Panc1 (cell line): ENCODE results near the gene MICAL1.

Experiments
- POLR2AphosphoS5 ChIP-seq: IDR thresholded peaks from 2 replicates; pipeline ENCODE4 v1.6.1; 2012; ENCODE audit warnings: mild to moderate bottlenecking, low read depth, low read length, moderate library complexity
- SIN3A ChIP-seq: IDR thresholded peaks from 2 replicates; pipeline ENCODE4 v1.6.1; 2012; ENCODE audit warnings: low read depth, mild to moderate bottlenecking, low read length, moderate library complexity, borderline replicate concordance; ENCODE audit not compliant: insufficient read depth
- TCF7L2 ChIP-seq: IDR thresholded peaks from 2 replicates; pipeline ENCODE4 v1.6.1; 2011; ENCODE audit warnings: mild to moderate bottlenecking, low read depth, low read length, inconsistent platforms
- TF ChIP-seq, protein P1 (sequence below): fragments of 450-650 bp; IDR thresholded peaks from 2 replicates; pipeline ENCODE4 v1.5.1; 2017; ENCODE audit warnings: mild to moderate bottlenecking

DNA sequence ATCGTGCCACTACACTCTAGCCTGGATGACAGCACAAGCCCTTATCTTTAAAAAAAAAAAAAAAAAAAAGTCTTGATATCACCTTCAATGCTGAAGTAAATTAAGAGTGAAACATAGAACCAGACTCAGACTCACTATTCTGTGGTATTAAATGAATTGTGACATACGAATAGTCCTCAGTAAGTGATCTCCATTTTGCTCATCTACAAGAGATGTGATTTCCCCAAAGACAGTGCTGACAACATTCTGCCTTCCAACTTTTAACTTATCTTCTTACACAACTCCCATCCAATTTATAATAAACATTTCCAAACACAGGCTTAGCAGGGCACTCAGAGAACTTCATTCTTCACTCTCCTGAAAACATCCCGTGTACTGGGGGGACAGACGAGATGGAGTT is 19.4 kb upstream of the MICAL1 start:
- TF ChIP-seq, protein P1, sequence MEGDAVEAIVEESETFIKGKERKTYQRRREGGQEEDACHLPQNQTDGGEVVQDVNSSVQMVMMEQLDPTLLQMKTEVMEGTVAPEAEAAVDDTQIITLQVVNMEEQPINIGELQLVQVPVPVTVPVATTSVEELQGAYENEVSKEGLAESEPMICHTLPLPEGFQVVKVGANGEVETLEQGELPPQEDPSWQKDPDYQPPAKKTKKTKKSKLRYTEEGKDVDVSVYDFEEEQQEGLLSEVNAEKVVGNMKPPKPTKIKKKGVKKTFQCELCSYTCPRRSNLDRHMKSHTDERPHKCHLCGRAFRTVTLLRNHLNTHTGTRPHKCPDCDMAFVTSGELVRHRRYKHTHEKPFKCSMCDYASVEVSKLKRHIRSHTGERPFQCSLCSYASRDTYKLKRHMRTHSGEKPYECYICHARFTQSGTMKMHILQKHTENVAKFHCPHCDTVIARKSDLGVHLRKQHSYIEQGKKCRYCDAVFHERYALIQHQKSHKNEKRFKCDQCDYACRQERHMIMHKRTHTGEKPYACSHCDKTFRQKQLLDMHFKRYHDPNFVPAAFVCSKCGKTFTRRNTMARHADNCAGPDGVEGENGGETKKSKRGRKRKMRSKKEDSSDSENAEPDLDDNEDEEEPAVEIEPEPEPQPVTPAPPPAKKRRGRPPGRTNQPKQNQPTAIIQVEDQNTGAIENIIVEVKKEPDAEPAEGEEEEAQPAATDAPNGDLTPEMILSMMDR = no peak
- TF ChIP-seq SIN3A (no peak), TCF7L2 (no peak), POLR2AphosphoS5 (no peak)
